Panc1 (cell line): ENCODE measurements around the gene ARHGDIA.

Experiments
- POLR2AphosphoS5 ChIP-seq: IDR thresholded peaks from 2 replicates; pipeline ENCODE4 v1.6.1; 2012; ENCODE audit warnings: mild to moderate bottlenecking, low read depth, low read length, moderate library complexity
- TCF7L2 ChIP-seq: IDR thresholded peaks from 2 replicates; pipeline ENCODE4 v1.6.1; 2011; ENCODE audit warnings: mild to moderate bottlenecking, low read depth, low read length, inconsistent platforms
- TF ChIP-seq, protein P1 (sequence below): fragments of 450-650 bp; IDR thresholded peaks from 2 replicates; pipeline ENCODE4 v1.5.1; 2017; ENCODE audit warnings: mild to moderate bottlenecking
- TF ChIP-seq, protein P2 (sequence below), 2 experiments: IDR thresholded peaks; 2 replicates each; pipeline ENCODE4 v1.6.1; 2011 to 2012; ENCODE audit warnings: low read depth in 2 of 2, control low read depth in 1 of 2, low read length in 1 of 2, mild to moderate bottlenecking in 1 of 2, moderate library complexity in 1 of 2; ENCODE audit not compliant: insufficient read depth in 1 of 2

DNA sequence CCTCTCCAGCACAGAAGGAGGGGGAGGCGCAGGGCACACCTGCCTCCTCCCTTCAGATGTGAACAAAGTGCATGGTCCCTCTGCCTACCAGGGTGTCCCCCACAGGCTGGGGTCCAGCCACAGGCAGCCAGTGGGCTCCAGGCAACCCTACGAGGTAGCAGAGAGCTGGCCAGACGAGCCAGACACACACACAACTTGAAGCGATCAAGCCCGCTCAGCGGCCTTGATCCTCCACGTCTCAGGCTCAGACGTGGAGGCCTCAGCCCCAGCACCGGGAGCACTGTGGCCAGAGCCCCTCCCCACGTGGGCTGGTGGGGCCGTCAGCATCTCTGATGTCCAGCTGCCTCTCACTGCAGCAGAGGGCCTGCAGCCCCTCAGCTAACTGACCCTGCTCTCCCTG lies 46.5 kb downstream of the ARHGDIA start:
- TF ChIP-seq, protein P1, sequence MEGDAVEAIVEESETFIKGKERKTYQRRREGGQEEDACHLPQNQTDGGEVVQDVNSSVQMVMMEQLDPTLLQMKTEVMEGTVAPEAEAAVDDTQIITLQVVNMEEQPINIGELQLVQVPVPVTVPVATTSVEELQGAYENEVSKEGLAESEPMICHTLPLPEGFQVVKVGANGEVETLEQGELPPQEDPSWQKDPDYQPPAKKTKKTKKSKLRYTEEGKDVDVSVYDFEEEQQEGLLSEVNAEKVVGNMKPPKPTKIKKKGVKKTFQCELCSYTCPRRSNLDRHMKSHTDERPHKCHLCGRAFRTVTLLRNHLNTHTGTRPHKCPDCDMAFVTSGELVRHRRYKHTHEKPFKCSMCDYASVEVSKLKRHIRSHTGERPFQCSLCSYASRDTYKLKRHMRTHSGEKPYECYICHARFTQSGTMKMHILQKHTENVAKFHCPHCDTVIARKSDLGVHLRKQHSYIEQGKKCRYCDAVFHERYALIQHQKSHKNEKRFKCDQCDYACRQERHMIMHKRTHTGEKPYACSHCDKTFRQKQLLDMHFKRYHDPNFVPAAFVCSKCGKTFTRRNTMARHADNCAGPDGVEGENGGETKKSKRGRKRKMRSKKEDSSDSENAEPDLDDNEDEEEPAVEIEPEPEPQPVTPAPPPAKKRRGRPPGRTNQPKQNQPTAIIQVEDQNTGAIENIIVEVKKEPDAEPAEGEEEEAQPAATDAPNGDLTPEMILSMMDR = no peak
- no peak for TF ChIP-seq POLR2AphosphoS5
- TF ChIP-seq TCF7L2 = no peak
- TF ChIP-seq, protein P2, sequence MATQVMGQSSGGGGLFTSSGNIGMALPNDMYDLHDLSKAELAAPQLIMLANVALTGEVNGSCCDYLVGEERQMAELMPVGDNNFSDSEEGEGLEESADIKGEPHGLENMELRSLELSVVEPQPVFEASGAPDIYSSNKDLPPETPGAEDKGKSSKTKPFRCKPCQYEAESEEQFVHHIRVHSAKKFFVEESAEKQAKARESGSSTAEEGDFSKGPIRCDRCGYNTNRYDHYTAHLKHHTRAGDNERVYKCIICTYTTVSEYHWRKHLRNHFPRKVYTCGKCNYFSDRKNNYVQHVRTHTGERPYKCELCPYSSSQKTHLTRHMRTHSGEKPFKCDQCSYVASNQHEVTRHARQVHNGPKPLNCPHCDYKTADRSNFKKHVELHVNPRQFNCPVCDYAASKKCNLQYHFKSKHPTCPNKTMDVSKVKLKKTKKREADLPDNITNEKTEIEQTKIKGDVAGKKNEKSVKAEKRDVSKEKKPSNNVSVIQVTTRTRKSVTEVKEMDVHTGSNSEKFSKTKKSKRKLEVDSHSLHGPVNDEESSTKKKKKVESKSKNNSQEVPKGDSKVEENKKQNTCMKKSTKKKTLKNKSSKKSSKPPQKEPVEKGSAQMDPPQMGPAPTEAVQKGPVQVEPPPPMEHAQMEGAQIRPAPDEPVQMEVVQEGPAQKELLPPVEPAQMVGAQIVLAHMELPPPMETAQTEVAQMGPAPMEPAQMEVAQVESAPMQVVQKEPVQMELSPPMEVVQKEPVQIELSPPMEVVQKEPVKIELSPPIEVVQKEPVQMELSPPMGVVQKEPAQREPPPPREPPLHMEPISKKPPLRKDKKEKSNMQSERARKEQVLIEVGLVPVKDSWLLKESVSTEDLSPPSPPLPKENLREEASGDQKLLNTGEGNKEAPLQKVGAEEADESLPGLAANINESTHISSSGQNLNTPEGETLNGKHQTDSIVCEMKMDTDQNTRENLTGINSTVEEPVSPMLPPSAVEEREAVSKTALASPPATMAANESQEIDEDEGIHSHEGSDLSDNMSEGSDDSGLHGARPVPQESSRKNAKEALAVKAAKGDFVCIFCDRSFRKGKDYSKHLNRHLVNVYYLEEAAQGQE (IDR thresholded peaks at IDR 0.05; ENCODE audit: insufficient read depth in 1 of 2, low read depth in 2 of 2, low read length in 1 of 2) = no peak
